Right atrium auricular region (tissue), 2 donors: ENCODE measurements around the gene COMMD10. TPM values are rescaled to one million over a fixed set of nuclear protein-coding genes. Genes with fewer than 3 reads are reported as not detected.
"Not testable (repeated sequence)": the region's sequence is repeated elsewhere in the genome, so short reads cannot be mapped to it uniquely, and the experiment has no call there.

Source experiments
- DNase-seq: peaks from one replicate; pipeline ENCODE4 v3.0.0-alpha.2; 2019; ENCODE audit warnings: low spot score
- H3K27ac ChIP-seq, 2 donors: fragments of 200-600 bp; sonication (generic); 1 replicate in 1 of 2; 2 replicates in 1 of 2; pipeline ENCODE4 v1.5.1; 2016 to 2019
- H3K27me3 ChIP-seq, 2 donors: fragments of 200-600 bp; sonication (generic); one replicate each; pipeline versions ENCODE4 v1.5.1 to v1.6.0; 2017 to 2019
- H3K36me3 ChIP-seq: fragments of 200-600 bp; sonication (generic); one replicate; pipeline ENCODE4 v1.5.1; 2016
- H3K4me1 ChIP-seq, 2 donors: fragments of 200-600 bp; sonication (generic); one replicate each; pipeline versions ENCODE4 v1.5.1 to v1.6.0; 2017 to 2019
- H3K4me3 ChIP-seq, 2 donors: fragments of 200-600 bp; sonication (generic); 1 replicate in 1 of 2; 2 replicates in 1 of 2; pipeline ENCODE4 v1.5.1; 2017 to 2019; ENCODE audit warnings: mild to moderate bottlenecking in 1 of 2, moderate library complexity in 1 of 2
- H3K9me3 ChIP-seq, 2 donors: fragments of 200-600 bp; sonication (generic); one replicate each; pipeline ENCODE4 v1.5.1; 2019
- CTCF ChIP-seq, 2 donors: fragments of 200-600 bp; sonication (generic); IDR thresholded peaks; one replicate each; pipeline ENCODE4 v1.5.1; 2019; ENCODE audit warnings: antibody characterized with exemption in 2 of 2
- total RNA-seq, 2 donors: library from RNA; depleted of rRNA; stranded (reverse); fragments of >200 nt; gene quantifications; one replicate each; pipeline ENCODE4 v1.1.0, GENCODE V29; 2016

Gene COMMD10
- total RNA-seq, 2 donors from 2014 or later, result 20.2 to 43.6 TPM

- Histone ChIP-seq H3K4me1 (no peaks in the 10 kb centered on the region), H3K4me3 (no peak overlapping the region), H3K9me3 (no peaks in the 10 kb centered on the region), H3K27me3 (no peaks in the 10 kb centered on the region), H3K36me3 (no peaks in the 10 kb centered on the region), H3K27ac (no peak overlapping the region)
- no peak for TF ChIP-seq CTCF (IDR thresholded peaks at IDR 0.05)
- DNase-seq, result no peak
Measured at GRCh38 chr5:116078199-116078598, 6.6 kb upstream of the COMMD10 start.

DNA sequence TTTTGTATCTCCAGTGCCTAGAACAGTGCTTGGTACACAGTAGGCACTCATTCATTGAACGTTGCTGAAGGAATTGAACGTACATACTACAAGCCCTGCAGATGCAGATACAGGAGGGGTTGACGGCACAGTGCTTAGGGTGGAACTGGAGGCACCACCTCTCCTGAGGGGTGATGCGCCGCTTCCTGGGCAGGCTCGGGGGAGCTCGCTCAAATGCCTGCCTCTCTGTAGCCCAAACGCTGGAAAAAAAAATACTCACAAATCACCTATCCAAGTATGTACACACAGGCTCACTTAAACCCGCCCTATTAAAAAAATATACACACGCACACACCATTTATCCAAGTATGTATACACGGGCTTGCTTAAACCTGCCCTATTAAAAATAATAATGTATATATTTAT lies 536 bp upstream of the COMMD10 start:
- no peaks in the 10 kb centered on the region for H3K27me3 ChIP-seq
- peaks cover 5% of the 10 kb centered on the region for H3K36me3 ChIP-seq
- DNase-seq, result no peak
- peaks cover 0 to 15% of the 10 kb centered on the region in 2 donors for H3K4me1 ChIP-seq
- peak overlapping the region; percentile 95 to 97 for H3K4me3 ChIP-seq
- TF ChIP-seq CTCF (IDR thresholded peaks at IDR 0.05), result no peak
- no peaks in the 10 kb centered on the region for H3K9me3 ChIP-seq
- H3K27ac ChIP-seq, result peak overlapping the region; percentile 91 to 97

- not testable (repeated sequence) for H3K4me3 ChIP-seq, DNase-seq, H3K27ac ChIP-seq, H3K9me3 ChIP-seq, H3K27me3 ChIP-seq, H3K36me3 ChIP-seq
- peaks cover 0 to 15% of the 10 kb centered on the region in 2 donors for H3K4me1 ChIP-seq
Measured at GRCh38 chr5:116086309-116086708, 1.5 kb downstream of the COMMD10 start.

GRCh38 chr5:116088062-116088461 lies 3.2 kb downstream of the COMMD10 start:
- no peak for DNase-seq
- Histone ChIP-seq H3K4me3 (no peak overlapping the region), H3K36me3 (peaks cover 15% of the 10 kb centered on the region), H3K4me1 (peaks cover 0 to 15% of the 10 kb centered on the region in 2 donors), H3K27ac (no peak overlapping the region), H3K9me3 (no peaks in the 10 kb centered on the region), H3K27me3 (no peaks in the 10 kb centered on the region)
- TF ChIP-seq CTCF (IDR thresholded peaks at IDR 0.05), result no peak

- Histone ChIP-seq H3K27ac (peak overlapping the region; percentile 2 to 61), H3K4me1 (peaks cover 0 to 9% of the 10 kb centered on the region in 2 donors), H3K9me3 (no peaks in the 10 kb centered on the region), H3K36me3 (peaks cover 38% of the 10 kb centered on the region), H3K4me3 (no peak overlapping the region), H3K27me3 (no peaks in the 10 kb centered on the region)
- no peak for TF ChIP-seq CTCF (IDR thresholded peaks at IDR 0.05)
- no peak for DNase-seq
Measured at GRCh38 chr5:116090302-116090701, 5.5 kb downstream of the COMMD10 start.

- Histone ChIP-seq H3K27ac (no peak overlapping the region), H3K4me3 (no peak overlapping the region), H3K4me1 (peaks cover 0 to under 1% of the 10 kb centered on the region in 2 donors), H3K36me3 (peaks cover 45% of the 10 kb centered on the region), H3K9me3 (no peaks in the 10 kb centered on the region), H3K27me3 (no peaks in the 10 kb centered on the region)
- DNase-seq, result no peak
- TF ChIP-seq CTCF (IDR thresholded peaks at IDR 0.05), result no peak
Measured at GRCh38 chr5:116091416-116091815, 6.6 kb downstream of the COMMD10 start.
